SK-N-SH (cell line): ENCODE results near the gene SYTL5.

Experiments
- CHD2 ChIP-seq: fragments of 150-350 bp; IDR thresholded peaks from 2 replicates; pipeline ENCODE4 v1.6.1; 2018; ENCODE audit warnings: low read length; ENCODE audit not compliant: partially characterized antibody
- CTCF ChIP-seq: fragments of 200-600 bp; sonication (generic); IDR thresholded peaks from 2 replicates; pipeline ENCODE4 v1.6.1; 2017; ENCODE audit warnings: antibody characterized with exemption, mild to moderate bottlenecking, moderate library complexity
- ELF1 ChIP-seq: IDR thresholded peaks from 2 replicates; pipeline ENCODE4 v1.4.0; 2012
- FOSL2 ChIP-seq: IDR thresholded peaks from 2 replicates; pipeline ENCODE4 v1.4.0; 2012; ENCODE audit warnings: low read depth, mild to moderate bottlenecking, moderate library complexity, borderline replicate concordance
- GABPA ChIP-seq: IDR thresholded peaks from 2 replicates; pipeline ENCODE4 v1.4.0; 2012; ENCODE audit warnings: low read depth, mild to moderate bottlenecking
- POLR2AphosphoS5 ChIP-seq: IDR thresholded peaks from 2 replicates; pipeline ENCODE4 v1.6.1; 2012; ENCODE audit warnings: low read depth, low read length
- RAD21 ChIP-seq: IDR thresholded peaks from 2 replicates; pipeline ENCODE4 v1.6.1; 2012; ENCODE audit warnings: mild to moderate bottlenecking, low read length
- SMC3 ChIP-seq: IDR thresholded peaks from 2 replicates; pipeline ENCODE4 v1.6.1; 2012; ENCODE audit warnings: low read depth, low read length, improper control_type of control experiment
- TAF1 ChIP-seq: IDR thresholded peaks from 2 replicates; pipeline ENCODE4 v1.6.1; 2012; ENCODE audit warnings: low read depth, mild to moderate bottlenecking, low read length, moderate library complexity, borderline replicate concordance
- TF ChIP-seq, protein P1 (sequence below): fragments of 150-350 bp; IDR thresholded peaks from 2 replicates; pipeline ENCODE4 v1.6.1; 2017; ENCODE audit warnings: antibody characterized with exemption, low read length, low read depth, borderline replicate concordance

- no peak for TF ChIP-seq CTCF
- TF ChIP-seq TAF1, result no peak
- TF ChIP-seq CHD2, result no peak
- no peak for TF ChIP-seq SMC3
- no peak for TF ChIP-seq RAD21
- TF ChIP-seq ELF1, result no peak
- no peak for TF ChIP-seq GABPA
- no peak for TF ChIP-seq POLR2AphosphoS5
- TF ChIP-seq, protein P1, sequence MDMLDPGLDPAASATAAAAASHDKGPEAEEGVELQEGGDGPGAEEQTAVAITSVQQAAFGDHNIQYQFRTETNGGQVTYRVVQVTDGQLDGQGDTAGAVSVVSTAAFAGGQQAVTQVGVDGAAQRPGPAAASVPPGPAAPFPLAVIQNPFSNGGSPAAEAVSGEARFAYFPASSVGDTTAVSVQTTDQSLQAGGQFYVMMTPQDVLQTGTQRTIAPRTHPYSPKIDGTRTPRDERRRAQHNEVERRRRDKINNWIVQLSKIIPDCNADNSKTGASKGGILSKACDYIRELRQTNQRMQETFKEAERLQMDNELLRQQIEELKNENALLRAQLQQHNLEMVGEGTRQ, result no peak
- no peak for TF ChIP-seq FOSL2
These were observed 136.3 kb downstream of the SYTL5 start for GRCh38 chrX:38142610-38143009.
